ENCODE results near the gene PDGFRA.

- no peak for TF ChIP-seq CTCF (IDR thresholded peaks at IDR 0.05)
- TF ChIP-seq POLR2A (IDR thresholded peaks at IDR 0.05), result no peak
- TF ChIP-seq POLR2AphosphoS5 (IDR thresholded peaks at IDR 0.05), result no peak
- TF ChIP-seq EP300 (IDR thresholded peaks at IDR 0.05; ENCODE audit: low read depth), result no peak
These were observed 47.7 kb downstream of the PDGFRA start for GRCh38 chr4:54276641-54277430.

Measured in transverse colon (tissue), 4 donors.